ENCODE results near the gene AQP2. TPM values are rescaled to one million over a fixed set of nuclear protein-coding genes. Genes with fewer than 3 reads are reported as not detected.

AQP2 gene
- total RNA-seq, 2 donors from 2014 or later: not detected

DNA sequence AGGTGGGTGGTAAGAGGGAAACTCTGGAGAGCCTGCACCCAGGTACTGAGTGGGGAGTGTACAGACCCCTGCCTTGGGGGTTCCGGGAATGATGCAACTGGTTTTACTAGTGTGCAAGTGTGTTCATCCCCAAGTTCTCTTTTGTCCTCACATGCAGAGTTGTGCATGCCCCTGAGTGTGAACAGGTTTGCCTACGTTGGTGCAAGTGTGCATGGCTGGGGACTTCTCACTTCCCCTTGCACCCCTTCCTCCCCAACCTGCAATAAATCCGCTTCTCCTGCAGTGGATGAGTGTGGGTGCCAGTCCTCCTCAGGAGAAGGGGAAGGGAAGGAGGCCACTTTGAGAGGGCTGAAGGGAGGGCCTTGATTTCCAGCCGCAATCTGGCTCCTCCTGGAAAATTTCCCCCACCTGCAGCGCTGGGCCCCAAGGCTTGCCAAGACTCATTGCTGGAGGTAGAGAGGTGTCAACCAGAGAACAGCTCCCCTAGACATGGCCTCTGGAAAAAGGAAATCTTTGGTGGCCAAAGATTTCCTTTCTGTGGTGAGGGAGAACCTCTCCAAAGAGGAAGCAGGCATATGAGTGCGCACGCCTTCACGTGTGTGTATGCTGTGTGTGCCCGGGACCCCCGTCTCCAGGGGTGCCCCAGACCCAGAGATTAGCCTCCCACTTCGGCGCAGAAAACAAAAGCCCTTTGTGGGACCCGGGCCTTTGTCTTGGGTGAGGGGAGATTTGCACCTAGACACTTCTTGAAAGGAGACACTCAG lies 5.5 kb downstream of the AQP2 start:
- Mint-ChIP-seq H3K4me3 (no peak overlapping the region), H3K4me1 (peaks cover 23% of the 10 kb centered on the region), H3K36me3 (ENCODE audit: low read depth) (no peaks in the 10 kb centered on the region), H3K27me3 (ENCODE audit: insufficient read depth) (peaks cover 92% of the 10 kb centered on the region), H3K9me3 (no peaks in the 10 kb centered on the region), H3K27ac (no peak overlapping the region)
- H3K9me3 ChIP-seq (ENCODE audit: control insufficient read depth, low read length): no peaks in the 10 kb centered on the region
- H3K27ac ChIP-seq (ENCODE audit: low read depth, low read length): no peak overlapping the region
- DNase-seq: no peak
- H3K27me3 ChIP-seq (ENCODE audit: control insufficient read depth, insufficient read depth, low read length, poor library complexity, severe bottlenecking): peaks cover 73% of the 10 kb centered on the region
- peaks cover 5% of the 10 kb centered on the region for H3K4me1 ChIP-seq (ENCODE audit: control insufficient read depth, insufficient read depth, low read length)
- TF ChIP-seq, protein P1, sequence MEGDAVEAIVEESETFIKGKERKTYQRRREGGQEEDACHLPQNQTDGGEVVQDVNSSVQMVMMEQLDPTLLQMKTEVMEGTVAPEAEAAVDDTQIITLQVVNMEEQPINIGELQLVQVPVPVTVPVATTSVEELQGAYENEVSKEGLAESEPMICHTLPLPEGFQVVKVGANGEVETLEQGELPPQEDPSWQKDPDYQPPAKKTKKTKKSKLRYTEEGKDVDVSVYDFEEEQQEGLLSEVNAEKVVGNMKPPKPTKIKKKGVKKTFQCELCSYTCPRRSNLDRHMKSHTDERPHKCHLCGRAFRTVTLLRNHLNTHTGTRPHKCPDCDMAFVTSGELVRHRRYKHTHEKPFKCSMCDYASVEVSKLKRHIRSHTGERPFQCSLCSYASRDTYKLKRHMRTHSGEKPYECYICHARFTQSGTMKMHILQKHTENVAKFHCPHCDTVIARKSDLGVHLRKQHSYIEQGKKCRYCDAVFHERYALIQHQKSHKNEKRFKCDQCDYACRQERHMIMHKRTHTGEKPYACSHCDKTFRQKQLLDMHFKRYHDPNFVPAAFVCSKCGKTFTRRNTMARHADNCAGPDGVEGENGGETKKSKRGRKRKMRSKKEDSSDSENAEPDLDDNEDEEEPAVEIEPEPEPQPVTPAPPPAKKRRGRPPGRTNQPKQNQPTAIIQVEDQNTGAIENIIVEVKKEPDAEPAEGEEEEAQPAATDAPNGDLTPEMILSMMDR (conservative IDR thresholded peaks at IDR 0.05): no peak
- WGBS, 2 experiments (ENCODE audit: insufficient coverage in 1 of 2, insufficient read length in 1 of 2): 78 to 95% methylated on average over 5 to 13 of the region's 13 CpGs
- H3K4me3 ChIP-seq (ENCODE audit: low read length): no peak overlapping the region
- H3K9ac ChIP-seq (ENCODE audit: extremely low read depth, low read length, poor library complexity, severe bottlenecking): no peak overlapping the region
- H3K36me3 ChIP-seq (ENCODE audit: control insufficient read depth, insufficient read depth, low read length): no peaks in the 10 kb centered on the region

DNA sequence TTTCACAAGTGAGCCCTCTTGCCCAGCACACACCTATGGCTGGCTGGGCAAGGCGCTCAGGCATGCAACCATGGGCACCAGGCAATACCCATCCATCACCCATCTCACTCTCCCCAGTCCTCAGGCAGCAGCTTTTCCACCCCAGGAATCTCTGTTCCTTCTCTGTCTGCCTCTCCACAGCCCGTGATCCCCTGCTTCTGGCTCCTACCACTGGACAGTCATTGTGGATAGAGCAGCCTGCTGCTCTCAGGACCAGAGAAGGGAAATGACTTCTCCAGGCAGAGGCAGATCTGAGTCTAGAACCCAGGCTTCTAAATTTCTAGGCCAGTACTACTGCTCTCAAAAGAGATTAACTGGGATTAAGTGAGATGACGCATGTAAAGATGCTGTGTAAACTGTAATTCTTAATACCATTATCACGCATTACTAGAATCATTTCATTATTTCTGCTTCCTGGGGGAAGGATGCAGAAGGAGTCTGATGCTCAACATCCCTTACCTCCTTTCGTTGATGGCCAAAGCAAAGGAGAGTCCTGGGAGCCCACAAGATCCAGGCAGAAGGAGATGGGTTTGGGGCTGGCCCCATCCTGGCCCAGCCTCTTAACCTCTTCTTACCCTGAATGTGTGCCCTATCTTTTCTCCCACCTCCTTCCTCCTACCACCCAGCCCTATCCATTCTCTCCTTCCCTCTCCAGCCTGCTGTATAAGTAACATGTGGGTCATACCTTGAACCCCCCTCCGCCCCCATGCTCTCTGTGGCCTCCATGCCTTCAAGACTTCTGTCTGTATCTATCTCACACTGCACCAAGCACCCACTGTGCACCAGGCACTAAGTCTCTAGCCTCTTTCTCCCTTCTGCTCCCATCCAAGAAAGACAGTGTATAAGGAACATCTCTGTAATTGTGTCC lies 6.4 kb downstream of the AQP2 start:
- H3K9me3 Mint-ChIP-seq: no peaks in the 10 kb centered on the region
- DNase-seq: no peak
- H3K4me3 Mint-ChIP-seq: no peak overlapping the region
- H3K27ac Mint-ChIP-seq: no peak overlapping the region
- no peaks in the 10 kb centered on the region for H3K36me3 ChIP-seq (ENCODE audit: control insufficient read depth, insufficient read depth, low read length)
- 89 to 90% methylated on average over 2 to 6 of the region's 6 CpGs for WGBS, 2 experiments (ENCODE audit: insufficient coverage in 1 of 2, insufficient read length in 1 of 2)
- peaks cover 23% of the 10 kb centered on the region for H3K4me1 Mint-ChIP-seq
- TF ChIP-seq, protein P1 (conservative IDR thresholded peaks at IDR 0.05): no peak
- H3K27ac ChIP-seq (ENCODE audit: low read depth, low read length): no peak overlapping the region
- peaks cover 5% of the 10 kb centered on the region for H3K4me1 ChIP-seq (ENCODE audit: control insufficient read depth, insufficient read depth, low read length)
- H3K36me3 Mint-ChIP-seq (ENCODE audit: low read depth): no peaks in the 10 kb centered on the region
- no peak overlapping the region for H3K4me3 ChIP-seq (ENCODE audit: low read length)
- peaks cover 80% of the 10 kb centered on the region for H3K27me3 ChIP-seq (ENCODE audit: control insufficient read depth, insufficient read depth, low read length, poor library complexity, severe bottlenecking)
- H3K9ac ChIP-seq (ENCODE audit: extremely low read depth, low read length, poor library complexity, severe bottlenecking): no peak overlapping the region
- no peaks in the 10 kb centered on the region for H3K9me3 ChIP-seq (ENCODE audit: control insufficient read depth, low read length)
- peaks cover 89% of the 10 kb centered on the region for H3K27me3 Mint-ChIP-seq (ENCODE audit: insufficient read depth)

DNA sequence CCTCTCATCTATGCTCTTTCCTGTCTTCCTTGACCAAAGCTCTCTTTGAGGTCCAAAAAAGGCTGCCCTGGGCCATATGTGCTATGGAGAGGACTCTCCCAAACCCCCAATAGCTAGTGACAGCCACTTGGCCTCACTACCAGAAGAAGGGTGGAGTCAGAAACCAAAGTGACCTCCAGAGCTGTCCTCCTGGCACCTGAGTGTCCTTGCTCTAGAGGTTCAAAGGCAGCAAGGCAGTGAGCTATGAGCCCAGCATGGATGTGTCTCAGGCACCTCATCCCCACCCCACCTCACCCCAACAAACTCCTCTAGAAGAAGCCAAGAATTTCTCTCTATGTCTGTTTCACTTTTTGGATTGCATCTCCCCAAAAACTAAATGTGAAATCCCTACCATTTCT lies 7.0 kb downstream of the AQP2 start:
- no peaks in the 10 kb centered on the region for H3K9me3 Mint-ChIP-seq
- Histone ChIP-seq H3K36me3 (ENCODE audit: control insufficient read depth, insufficient read depth, low read length) (no peaks in the 10 kb centered on the region), H3K9ac (ENCODE audit: extremely low read depth, low read length, poor library complexity, severe bottlenecking) (no peak overlapping the region), H3K4me3 (ENCODE audit: low read length) (no peak overlapping the region), H3K27me3 (ENCODE audit: control insufficient read depth, insufficient read depth, low read length, poor library complexity, severe bottlenecking) (peaks cover 83% of the 10 kb centered on the region), H3K27ac (ENCODE audit: low read depth, low read length) (no peak overlapping the region), H3K9me3 (ENCODE audit: control insufficient read depth, low read length) (no peaks in the 10 kb centered on the region), H3K4me1 (ENCODE audit: control insufficient read depth, insufficient read depth, low read length) (peaks cover 5% of the 10 kb centered on the region)
- DNase-seq: no peak
- no peak overlapping the region for H3K4me3 Mint-ChIP-seq
- TF ChIP-seq, protein P1 (conservative IDR thresholded peaks at IDR 0.05): no peak
- H3K4me1 Mint-ChIP-seq: peaks cover 23% of the 10 kb centered on the region
- H3K27ac Mint-ChIP-seq: no peak overlapping the region
- peaks cover 89% of the 10 kb centered on the region for H3K27me3 Mint-ChIP-seq (ENCODE audit: insufficient read depth)
- no peaks in the 10 kb centered on the region for H3K36me3 Mint-ChIP-seq (ENCODE audit: low read depth)
